T47D (cell line): ENCODE measurements around the gene ZNF784.
"Not testable (repeated sequence)": the region's sequence is repeated elsewhere in the genome, so short reads cannot be mapped to it uniquely, and the experiment has no call there.

Experiments used
- DNase-seq, 2 experiments: peaks; one replicate each; pipeline versions ENCODE4 v3.0.0 to v3.0.0-alpha.2; 2011 to 2012; ENCODE audit warnings: low read depth in 1 of 2, low spot score in 1 of 2
- JUND ChIP-seq: IDR thresholded peaks from 2 replicates; pipeline ENCODE4 v1.6.1; 2012; ENCODE audit warnings: low read depth
- in situ Hi-C: cut with HindIII; loops from 2 replicates; pipeline ENCODE4 v1.10.0; 2016; ENCODE audit warnings: low sequenced_read_pairs, low pct_unique_long_range_greater_than_20kb

The ZNF784 gene

DNA sequence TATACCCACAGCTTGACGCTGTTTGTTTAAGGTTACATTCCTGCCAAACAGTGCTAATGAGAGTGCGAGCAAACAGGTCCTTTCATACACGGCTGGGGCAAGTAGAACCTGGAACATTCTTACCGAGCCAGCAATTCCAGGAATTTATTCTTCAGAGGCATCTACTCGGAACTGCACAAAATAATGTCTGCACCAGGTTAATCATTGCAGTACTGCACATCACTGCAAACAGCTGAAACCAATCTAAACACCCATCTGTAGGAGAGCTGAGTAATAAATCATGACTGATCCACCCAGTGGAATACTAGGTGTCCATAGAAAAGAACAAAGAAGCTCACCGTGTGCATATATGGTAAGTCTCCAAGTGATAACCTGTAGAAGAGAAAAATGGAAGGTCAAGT, 42.5 kb downstream of the ZNF784 start:
- peak in 1 of 2 experiments; percentile 71 for DNase-seq
- TF ChIP-seq JUND: no peak
- in situ Hi-C loops: no loop called here

DNA sequence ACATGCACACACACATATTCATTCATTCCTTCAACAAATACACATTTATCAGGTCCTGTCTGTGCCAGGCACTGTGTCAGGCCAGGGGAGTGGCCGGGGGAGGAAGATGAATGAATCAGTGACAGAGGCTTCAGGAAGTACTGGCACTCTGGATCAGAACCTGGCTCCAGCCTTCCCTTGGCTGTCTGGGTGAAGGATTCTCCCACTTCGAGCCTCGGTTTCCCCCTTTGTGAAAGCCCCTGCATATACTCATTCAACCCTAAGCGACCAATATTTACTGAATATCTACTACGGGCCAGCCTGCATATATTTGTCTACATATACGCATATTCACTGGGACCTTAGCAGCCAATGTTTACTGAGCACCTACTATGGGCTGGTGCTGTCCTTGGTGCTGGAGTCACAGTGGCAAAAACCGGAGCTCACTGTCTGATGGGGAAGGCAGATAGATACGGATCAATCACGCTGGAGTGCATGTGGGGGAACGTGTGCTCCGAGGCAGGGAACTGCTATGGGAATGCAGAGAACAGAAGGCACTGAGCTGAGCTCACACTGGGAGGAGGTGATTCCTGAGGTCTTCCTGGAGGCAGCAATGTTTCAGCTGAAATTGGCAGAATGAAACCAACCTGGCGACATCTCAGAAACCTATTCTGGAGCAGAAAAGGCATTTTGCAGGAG, 43.1 kb downstream of the ZNF784 start:
- DNase-seq: peak in 1 of 2 experiments; percentile 85
- TF ChIP-seq JUND: no peak
- in situ Hi-C loops: no loop called here

DNA sequence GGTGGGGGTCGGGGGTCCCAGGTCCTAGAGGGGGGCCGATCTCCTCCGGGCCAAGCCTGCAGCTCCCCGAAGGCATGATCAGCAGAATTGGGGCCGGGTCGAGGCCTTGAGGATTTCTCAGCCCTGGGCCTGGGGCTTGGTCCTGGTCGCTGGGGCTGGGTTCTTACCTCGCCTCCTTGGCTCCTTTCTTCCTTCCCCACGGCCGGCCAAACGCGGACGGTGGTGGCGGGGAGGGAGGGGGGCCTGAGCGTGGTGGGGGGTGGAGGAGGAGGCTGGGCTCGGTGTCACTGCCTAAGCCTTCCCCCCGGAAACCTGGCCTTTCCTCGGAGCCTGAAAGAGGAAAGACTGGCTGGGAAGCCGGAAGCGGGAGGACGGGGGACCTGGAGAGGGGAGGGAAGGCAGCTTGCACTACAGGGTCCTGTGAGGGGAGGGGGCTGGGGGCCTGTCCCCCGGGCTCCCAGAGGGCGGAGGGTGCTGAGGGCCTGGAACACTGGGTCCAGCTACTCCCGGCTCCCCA, 43.7 kb downstream of the ZNF784 start, which contains the start of gene ZNF579:
Gene ZNF579 (minus strand): TSS at position 221 of the 517 bp plus-strand sequence. CDS start 1,209 bp downstream, outside the sequence.
- DNase-seq: peak; percentile 67 to 89
- no peak for TF ChIP-seq JUND
- in situ Hi-C loops: no loop called here

DNA sequence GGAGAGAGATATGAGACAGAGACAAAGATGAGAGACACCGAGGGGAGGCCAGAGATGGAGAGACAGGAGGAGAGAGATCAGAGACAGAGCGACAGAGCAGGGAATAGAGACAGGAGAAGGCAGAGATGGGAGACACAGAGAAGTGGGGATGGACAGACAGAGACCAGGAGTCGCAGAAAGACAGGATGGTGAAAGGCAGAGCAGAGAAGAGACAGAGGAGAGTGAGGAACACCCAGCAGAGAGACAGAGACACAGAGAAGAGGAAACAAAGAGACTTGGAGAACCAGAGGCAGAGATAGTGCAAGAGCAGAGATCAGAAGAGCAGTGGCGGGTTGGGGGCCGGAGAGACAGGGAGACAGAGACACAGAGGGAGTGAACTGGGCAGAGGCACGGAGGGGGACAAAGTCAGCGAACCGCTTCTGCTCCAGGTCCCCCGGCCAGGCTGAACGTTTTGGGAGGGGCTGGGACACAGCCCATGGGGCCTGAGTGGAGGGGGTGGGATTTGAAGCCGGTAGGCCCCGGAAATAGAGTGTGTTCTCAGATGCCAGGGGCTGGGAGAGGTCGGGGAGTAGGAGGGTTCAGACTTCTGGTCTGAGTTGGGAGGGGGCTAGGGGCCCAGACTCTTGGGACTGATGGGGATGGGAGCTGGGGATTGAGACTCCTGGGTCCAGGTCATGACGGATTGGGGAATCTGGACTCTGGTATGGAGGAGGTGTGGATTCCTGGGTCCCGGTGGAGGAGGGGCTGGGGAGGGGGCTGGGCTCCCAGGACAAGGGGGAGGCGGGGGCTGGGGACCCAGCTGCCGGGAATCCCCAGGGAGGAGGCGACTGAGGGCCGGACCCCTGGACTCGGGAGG, 44.4 kb downstream of the ZNF784 start:
- DNase-seq: no peak
- TF ChIP-seq JUND: no peak
- in situ Hi-C loops: no loop called here

GRCh38 chr19:55578761-55579747, 45.3 kb downstream of the ZNF784 start:
- DNase-seq: no peak
- in situ Hi-C loops: no loop called here
- no peak for TF ChIP-seq JUND

DNA sequence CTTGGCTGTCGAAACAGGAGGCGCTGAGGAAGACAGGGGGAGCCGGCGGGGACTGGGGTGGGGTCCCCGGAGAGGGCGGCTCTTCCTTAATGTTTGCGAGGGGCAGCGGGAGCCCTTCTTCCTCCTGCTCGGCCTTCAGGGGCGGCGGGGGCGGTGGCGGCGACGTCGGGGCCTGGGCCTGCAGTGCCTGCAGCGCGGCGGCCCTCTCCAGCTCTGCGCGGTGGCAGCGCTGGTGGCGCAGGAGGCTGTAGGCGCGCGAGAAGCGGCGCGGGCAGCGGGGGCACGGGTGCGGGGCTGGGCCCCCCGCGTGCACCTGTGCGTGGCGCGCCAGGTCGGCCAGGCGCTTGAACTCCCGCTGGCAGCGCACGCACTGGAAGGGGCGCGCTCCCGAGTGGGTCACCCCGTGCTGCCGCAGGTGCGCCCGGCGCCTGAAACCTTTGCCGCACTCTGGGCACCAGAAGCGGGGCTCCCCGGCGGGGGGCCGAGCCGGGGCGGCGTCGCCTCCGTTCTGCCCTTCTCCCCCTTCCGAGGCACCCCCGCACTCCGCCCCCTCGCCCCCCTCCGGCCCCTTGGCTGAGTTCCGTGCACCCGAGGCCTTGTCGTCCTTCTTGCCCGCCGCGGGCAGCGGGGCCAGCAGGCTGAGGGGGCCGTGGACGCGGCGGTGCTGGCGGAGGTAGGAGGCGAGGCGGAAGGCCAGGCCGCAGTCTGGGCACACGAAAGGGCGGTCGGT, 46.2 kb downstream of the ZNF784 start:
- DNase-seq: no peak
- in situ Hi-C loops: no loop called here
- TF ChIP-seq JUND: no peak

DNA sequence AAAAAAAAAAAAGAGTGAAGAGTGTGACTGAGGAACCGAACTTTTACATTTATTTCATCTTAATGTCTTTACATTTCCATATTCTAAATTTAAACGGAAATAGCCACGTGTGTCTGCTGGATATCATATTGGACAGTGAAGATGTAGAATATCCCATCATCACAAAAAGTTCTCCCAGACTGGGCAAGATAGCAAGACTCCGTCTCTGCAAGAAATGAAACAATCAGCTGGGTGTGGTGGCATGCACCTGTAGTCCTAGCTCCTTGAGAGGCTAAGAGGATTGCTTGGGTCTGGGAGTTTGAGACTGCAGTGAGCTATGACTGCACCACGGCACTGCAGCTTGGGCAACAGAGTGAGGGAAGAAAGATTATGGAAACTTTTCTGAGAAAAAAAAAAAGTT, 47.6 kb downstream of the ZNF784 start:
- TF ChIP-seq JUND: no peak
- in situ Hi-C loops: no loop called here
- no peak for DNase-seq

DNA sequence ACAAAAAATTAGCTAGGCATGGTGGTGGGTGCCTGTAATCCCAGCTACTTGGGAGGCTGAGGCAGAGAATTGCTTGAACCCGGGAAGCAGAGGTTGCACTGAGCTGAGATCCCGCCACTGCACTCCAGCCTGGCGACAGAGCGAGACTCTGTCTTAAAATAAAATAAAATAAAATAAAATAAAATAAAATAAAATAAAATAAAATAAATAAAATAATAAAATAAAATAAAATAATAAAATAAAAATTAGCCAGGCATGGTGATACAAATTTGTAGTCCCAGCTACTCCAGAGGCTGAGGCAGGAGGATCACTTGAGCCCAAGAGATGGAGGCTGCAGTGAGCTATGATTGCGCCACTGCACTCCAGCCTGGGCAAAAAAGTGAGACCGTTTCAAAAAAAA, 50.4 kb downstream of the ZNF784 start:
- DNase-seq, in situ Hi-C loops: not testable (repeated sequence)
